ENCODE results near the gene MYOM3. TPM values are rescaled to one million over a fixed set of nuclear protein-coding genes. Genes with fewer than 3 reads are reported as not detected.

The MYOM3 gene
- total and polyA plus RNA-seq, 2 of the 13 experiments (the other 11 are each of a cell fraction or from before 2014, with no cell fraction given) = 5.8 to 15.3 TPM

DNA sequence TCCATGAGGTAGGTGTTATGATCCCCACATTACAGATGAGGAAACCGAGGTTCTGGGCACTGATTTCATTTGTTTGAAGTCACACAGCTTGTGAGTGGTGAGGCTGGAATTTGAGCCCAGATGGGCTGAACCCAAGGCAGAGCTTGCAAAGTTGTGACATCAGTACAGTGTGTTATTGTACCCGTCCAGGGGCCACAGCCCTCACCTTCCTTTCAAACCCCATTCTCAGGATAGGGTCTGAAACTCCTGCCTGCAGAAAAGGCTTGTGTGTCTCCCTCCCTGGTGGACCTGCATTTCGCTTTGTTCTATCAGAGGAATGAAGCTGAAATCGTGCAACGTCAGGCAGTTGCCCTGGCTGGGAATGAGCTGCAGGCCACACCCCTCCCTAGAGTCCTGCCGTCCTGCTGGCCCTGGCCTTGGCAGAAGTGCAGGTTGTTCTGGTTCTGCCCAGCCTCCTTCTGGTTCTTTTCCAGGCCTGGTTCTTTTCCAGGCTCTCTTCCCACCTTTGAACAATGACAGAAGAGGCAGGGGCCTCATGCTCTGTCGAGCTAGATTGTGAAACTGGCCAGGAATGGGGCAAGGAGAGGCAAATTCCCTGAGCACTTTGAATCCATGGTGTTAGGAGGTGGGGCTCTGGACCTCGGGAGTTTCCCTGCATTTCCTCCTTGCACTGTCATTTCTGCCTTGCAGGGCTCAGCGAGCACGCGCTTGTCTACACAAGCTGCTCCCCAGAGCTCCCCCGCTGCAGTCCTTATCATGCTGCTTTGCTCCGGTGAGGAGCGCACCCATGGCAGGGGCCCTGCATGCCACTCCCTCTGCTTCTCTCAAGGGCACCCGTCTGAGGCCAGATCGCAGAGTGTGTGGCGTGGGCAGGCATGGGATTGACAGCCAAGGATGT lies 8.2 kb upstream of the MYOM3 start (continued):
- TF ChIP-seq, protein P1, sequence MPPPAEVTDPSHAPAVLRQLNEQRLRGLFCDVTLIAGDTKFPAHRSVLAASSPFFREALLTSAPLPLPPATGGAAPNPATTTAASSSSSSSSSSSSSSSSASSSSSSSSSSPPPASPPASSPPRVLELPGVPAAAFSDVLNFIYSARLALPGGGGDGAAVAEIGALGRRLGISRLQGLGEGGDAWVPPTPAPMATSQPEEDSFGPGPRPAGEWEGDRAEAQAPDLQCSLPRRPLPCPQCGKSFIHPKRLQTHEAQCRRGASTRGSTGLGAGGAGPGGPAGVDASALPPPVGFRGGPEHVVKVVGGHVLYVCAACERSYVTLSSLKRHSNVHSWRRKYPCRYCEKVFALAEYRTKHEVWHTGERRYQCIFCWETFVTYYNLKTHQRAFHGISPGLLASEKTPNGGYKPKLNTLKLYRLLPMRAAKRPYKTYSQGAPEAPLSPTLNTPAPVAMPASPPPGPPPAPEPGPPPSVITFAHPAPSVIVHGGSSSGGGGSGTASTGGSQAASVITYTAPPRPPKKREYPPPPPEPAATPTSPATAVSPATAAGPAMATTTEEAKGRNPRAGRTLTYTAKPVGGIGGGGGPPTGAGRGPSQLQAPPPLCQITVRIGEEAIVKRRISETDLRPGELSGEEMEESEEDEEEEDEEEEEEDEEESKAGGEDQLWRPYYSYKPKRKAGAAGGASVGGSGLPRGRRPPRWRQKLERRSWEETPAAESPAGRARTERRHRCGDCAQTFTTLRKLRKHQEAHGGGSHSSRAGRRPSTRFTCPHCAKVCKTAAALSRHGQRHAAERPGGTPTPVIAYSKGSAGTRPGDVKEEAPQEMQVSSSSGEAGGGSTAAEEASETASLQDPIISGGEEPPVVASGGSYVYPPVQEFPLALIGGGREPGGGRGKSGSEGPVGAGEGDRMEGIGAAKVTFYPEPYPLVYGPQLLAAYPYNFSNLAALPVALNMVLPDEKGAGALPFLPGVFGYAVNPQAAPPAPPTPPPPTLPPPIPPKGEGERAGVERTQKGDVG (CRISPR knock-in tag; IDR thresholded peaks at IDR 0.05; ENCODE audit: borderline replicate concordance) = no peak
- TF ChIP-seq NCOA1 (CRISPR knock-in tag; IDR thresholded peaks at IDR 0.05) (no peak), FOXO1 (CRISPR knock-in tag; IDR thresholded peaks at IDR 0.05) (0 out of 2 replicates have a peak, but pooled peaks have one; percentile 19), HNRNPH1 (optimal IDR thresholded peaks at IDR 0.05; ENCODE audit: low read depth, low read length) (no peak), PAF1 (CRISPR knock-in tag; IDR thresholded peaks at IDR 0.05) (no peak), HMGA1 (CRISPR knock-in tag; conservative IDR thresholded peaks at IDR 0.05) (no peak), CENPT (CRISPR knock-in tag; IDR thresholded peaks at IDR 0.05; ENCODE audit: low read depth) (no peak), TRIM24 (CRISPR knock-in tag; IDR thresholded peaks at IDR 0.05) (no peak), ZNF841 (CRISPR knock-in tag; IDR thresholded peaks at IDR 0.05; ENCODE audit: borderline replicate concordance) (no peak), NPAS2 (CRISPR knock-in tag; IDR thresholded peaks at IDR 0.05; ENCODE audit: borderline replicate concordance) (no peak), EZH2 (conservative IDR thresholded peaks at IDR 0.05; ENCODE audit: low read depth, low read length) (no peak), SRSF1 (optimal IDR thresholded peaks at IDR 0.05; ENCODE audit: low read depth, low read length) (peak; percentile 40), NRL (CRISPR knock-in tag; IDR thresholded peaks at IDR 0.05; ENCODE audit: borderline replicate concordance) (0 out of 2 replicates have a peak, but pooled peaks have one; percentile 32), ZNF335 (CRISPR knock-in tag; IDR thresholded peaks at IDR 0.05) (no peak), EHMT2 (IDR thresholded peaks at IDR 0.05; ENCODE audit: borderline replicate concordance, low read depth, low read length) (no peak), RXRA (CRISPR knock-in tag; IDR thresholded peaks at IDR 0.05) (peak; percentile 42; the same call in 1 of the 2 replicates), BCL6 (CRISPR knock-in tag; IDR thresholded peaks at IDR 0.05) (peak; percentile 36), HOMEZ (CRISPR knock-in tag; IDR thresholded peaks at IDR 0.05; ENCODE audit: low read depth) (no peak), TCF12 (IDR thresholded peaks at IDR 0.05) (no peak), TCF12 (CRISPR knock-in tag; IDR thresholded peaks at IDR 0.05) (no peak)
- TF ChIP-seq, protein P2, sequence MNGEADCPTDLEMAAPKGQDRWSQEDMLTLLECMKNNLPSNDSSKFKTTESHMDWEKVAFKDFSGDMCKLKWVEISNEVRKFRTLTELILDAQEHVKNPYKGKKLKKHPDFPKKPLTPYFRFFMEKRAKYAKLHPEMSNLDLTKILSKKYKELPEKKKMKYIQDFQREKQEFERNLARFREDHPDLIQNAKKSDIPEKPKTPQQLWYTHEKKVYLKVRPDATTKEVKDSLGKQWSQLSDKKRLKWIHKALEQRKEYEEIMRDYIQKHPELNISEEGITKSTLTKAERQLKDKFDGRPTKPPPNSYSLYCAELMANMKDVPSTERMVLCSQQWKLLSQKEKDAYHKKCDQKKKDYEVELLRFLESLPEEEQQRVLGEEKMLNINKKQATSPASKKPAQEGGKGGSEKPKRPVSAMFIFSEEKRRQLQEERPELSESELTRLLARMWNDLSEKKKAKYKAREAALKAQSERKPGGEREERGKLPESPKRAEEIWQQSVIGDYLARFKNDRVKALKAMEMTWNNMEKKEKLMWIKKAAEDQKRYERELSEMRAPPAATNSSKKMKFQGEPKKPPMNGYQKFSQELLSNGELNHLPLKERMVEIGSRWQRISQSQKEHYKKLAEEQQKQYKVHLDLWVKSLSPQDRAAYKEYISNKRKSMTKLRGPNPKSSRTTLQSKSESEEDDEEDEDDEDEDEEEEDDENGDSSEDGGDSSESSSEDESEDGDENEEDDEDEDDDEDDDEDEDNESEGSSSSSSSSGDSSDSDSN (CRISPR knock-in tag; IDR thresholded peaks at IDR 0.05) = peak; percentile 15; the same call in 1 of the 2 replicates
- TF ChIP-seq, protein P3, sequence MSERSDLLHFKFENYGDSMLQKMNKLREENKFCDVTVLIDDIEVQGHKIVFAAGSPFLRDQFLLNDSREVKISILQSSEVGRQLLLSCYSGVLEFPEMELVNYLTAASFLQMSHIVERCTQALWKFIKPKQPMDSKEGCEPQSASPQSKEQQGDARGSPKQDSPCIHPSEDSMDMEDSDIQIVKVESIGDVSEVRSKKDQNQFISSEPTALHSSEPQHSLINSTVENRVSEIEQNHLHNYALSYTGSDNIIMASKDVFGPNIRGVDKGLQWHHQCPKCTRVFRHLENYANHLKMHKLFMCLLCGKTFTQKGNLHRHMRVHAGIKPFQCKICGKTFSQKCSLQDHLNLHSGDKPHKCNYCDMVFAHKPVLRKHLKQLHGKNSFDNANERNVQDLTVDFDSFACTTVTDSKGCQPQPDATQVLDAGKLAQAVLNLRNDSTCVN (CRISPR knock-in tag; IDR thresholded peaks at IDR 0.05; ENCODE audit: borderline replicate concordance) = peak; percentile 18; the same call in 1 of the 2 replicates

Data from HepG2 (cell line).